Measurements from ENCODE around the gene UNK. TPM values are rescaled to one million over a fixed set of nuclear protein-coding genes. Genes with fewer than 3 reads are reported as not detected.
A peak's percentile ranks its signal among the peaks of the same experiment; 100 is the strongest.

UNK gene
- total and polyA plus RNA-seq, 2 of the 13 experiments (the other 11 are each of a cell fraction or from before 2014, with no cell fraction given): 31.6 to 33.0 TPM

GRCh38 chr17:75843577-75844529 is 59.2 kb downstream of the UNK start, which contains the start of gene UNC13D (continued):
- TF ChIP-seq ZNF274 (CRISPR knock-in tag; IDR thresholded peaks at IDR 0.05) (peak; percentile 75; the same call in 1 of the 2 replicates), JUND (CRISPR knock-in tag; IDR thresholded peaks at IDR 0.05) (0 out of 2 replicates have a peak, but pooled peaks have one; percentile 10), CTCF (CRISPR knock-in tag; IDR thresholded peaks at IDR 0.05) (peak; percentile 8; the same call in 1 of the 2 replicates), GMEB1 (CRISPR knock-in tag; IDR thresholded peaks at IDR 0.05; ENCODE audit: borderline replicate concordance) (peak; percentile 39; the same call in 1 of the 2 replicates), MEF2D (CRISPR knock-in tag; IDR thresholded peaks at IDR 0.05) (peak; percentile 4; the same call in 1 of the 2 replicates), ZNF546 (CRISPR knock-in tag; conservative IDR thresholded peaks at IDR 0.05) (peak; percentile 87), HMGXB4 (CRISPR knock-in tag; IDR thresholded peaks at IDR 0.05; ENCODE audit: borderline replicate concordance in 1 of 2, low read depth in 1 of 2) (peak in 1 of 2 experiments; percentile 44; a peak in 1 of 4 replicates), ZNF501 (CRISPR knock-in tag; IDR thresholded peaks at IDR 0.05) (peak; percentile 83), RAD51 (IDR thresholded peaks at IDR 0.05; ENCODE audit: borderline replicate concordance) (no peak), ISL2 (CRISPR knock-in tag; IDR thresholded peaks at IDR 0.05) (peak; percentile 21; the same call in 1 of the 2 replicates), HNF1A (IDR thresholded peaks at IDR 0.05; ENCODE audit: low read depth) (no peak), HNF1A (CRISPR knock-in tag; IDR thresholded peaks at IDR 0.05; ENCODE audit: borderline replicate concordance) (0 out of 2 replicates have a peak, but pooled peaks have one; percentile 29), ZNF101 (CRISPR knock-in tag; IDR thresholded peaks at IDR 0.05; ENCODE audit: borderline replicate concordance, low read depth) (no peak), ZNF33B (CRISPR knock-in tag; IDR thresholded peaks at IDR 0.05) (peak; percentile 64; the same call in 1 of the 2 replicates), ZNF792 (CRISPR knock-in tag; IDR thresholded peaks at IDR 0.05) (peak; percentile 42; the same call in 1 of the 2 replicates), HOXA3 (CRISPR knock-in tag; IDR thresholded peaks at IDR 0.05) (peak; percentile 60), CHCHD3 (CRISPR knock-in tag; IDR thresholded peaks at IDR 0.05) (peak; percentile 64; the same call in 1 of the 2 replicates)

Measured in HepG2 (cell line).